Renal pelvis (tissue), 4 donors: ENCODE data around the gene SDHB. TPM values are rescaled to one million over a fixed set of nuclear protein-coding genes. Genes with fewer than 3 reads are reported as not detected.

Source experiments
- DNase-seq: peaks from one replicate; pipeline ENCODE4 v3.0.0-alpha.2; 2013
- polyA plus RNA-seq, 3 donors: library from polyadenylated mRNA; unstranded; fragments of 120-200 nt; gene quantifications; one replicate each; pipeline ENCODE4 v1.2.1, GENCODE V29; 2013; ENCODE audit not compliant: insufficient read length in 3 of 3

The SDHB gene
- polyA plus RNA-seq, 3 donors, result 137 to 167 (median 156) TPM

- no peak for DNase-seq
Observed at GRCh38 chr1:16971341-16972188, 82.3 kb downstream of the SDHB start.

GRCh38 chr1:16970132-16970910, 83.5 kb downstream of the SDHB start:
- DNase-seq, result no peak

- DNase-seq, result no peak
Observed at GRCh38 chr1:16969651-16970050, 84.2 kb downstream of the SDHB start.

- no peak for DNase-seq
Observed at GRCh38 chr1:16969057-16969611, 84.7 kb downstream of the SDHB start.

Other genes with a start within 250 kb of the SDHB start
- gene RNU1-2, start 158.1 kb downstream of the SDHB start, polyA plus RNA-seq, result not detected
- 10 to 100 TPM; 45.4 to 58.6 (median 52.6) TPM for gene CROCC, start 132.1 kb downstream of the SDHB start, polyA plus RNA-seq
- 100 to 1,000 TPM; 161 to 233 (median 230) TPM for gene MFAP2, start 73.4 kb downstream of the SDHB start, polyA plus RNA-seq
- 10 to 100 TPM; 32.3 to 46.7 (median 33.1) TPM for gene ATP13A2, start 42.1 kb downstream of the SDHB start, polyA plus RNA-seq
- 1 to 10 TPM; 2.3 to 2.6 (median 2.6) TPM for gene PADI2, start 65.4 kb upstream of the SDHB start, polyA plus RNA-seq
- under 1 TPM; 0.06 to 0.22 (median 0.08) TPM for gene PADI1, start 151.1 kb upstream of the SDHB start, polyA plus RNA-seq
- under 1 TPM; 0.07 to 0.12 (median 0.09) TPM for gene PADI3, start 195.1 kb upstream of the SDHB start, polyA plus RNA-seq